ENCODE data around the gene MGRN1.

The MGRN1 gene

GRCh38 chr16:4689864-4690704, 65.5 kb downstream of the MGRN1 start:
- TF ChIP-seq POLR2AphosphoS5 (IDR thresholded peaks at IDR 0.05; ENCODE audit: low read depth, low read length) (peak; percentile 73), POU2F2 (IDR thresholded peaks at IDR 0.05; ENCODE audit: low read depth, low read length) (no peak), POLR2A (IDR thresholded peaks at IDR 0.05; ENCODE audit: low read depth, low read length) (peak; percentile 56; the same call in 1 of the 2 replicates), PAX5 (IDR thresholded peaks at IDR 0.05; ENCODE audit: insufficient read depth, low read length, severe bottlenecking) (no peak), TAF1 (IDR thresholded peaks at IDR 0.05; ENCODE audit: low read depth, low read length) (no peak), SPI1 (IDR thresholded peaks at IDR 0.05; ENCODE audit: low read depth, low read length) (no peak)
- peak; percentile 67 for FAIRE-seq
- DNase-seq (ENCODE audit: insufficient read length, low spot score), result no peak

DNA sequence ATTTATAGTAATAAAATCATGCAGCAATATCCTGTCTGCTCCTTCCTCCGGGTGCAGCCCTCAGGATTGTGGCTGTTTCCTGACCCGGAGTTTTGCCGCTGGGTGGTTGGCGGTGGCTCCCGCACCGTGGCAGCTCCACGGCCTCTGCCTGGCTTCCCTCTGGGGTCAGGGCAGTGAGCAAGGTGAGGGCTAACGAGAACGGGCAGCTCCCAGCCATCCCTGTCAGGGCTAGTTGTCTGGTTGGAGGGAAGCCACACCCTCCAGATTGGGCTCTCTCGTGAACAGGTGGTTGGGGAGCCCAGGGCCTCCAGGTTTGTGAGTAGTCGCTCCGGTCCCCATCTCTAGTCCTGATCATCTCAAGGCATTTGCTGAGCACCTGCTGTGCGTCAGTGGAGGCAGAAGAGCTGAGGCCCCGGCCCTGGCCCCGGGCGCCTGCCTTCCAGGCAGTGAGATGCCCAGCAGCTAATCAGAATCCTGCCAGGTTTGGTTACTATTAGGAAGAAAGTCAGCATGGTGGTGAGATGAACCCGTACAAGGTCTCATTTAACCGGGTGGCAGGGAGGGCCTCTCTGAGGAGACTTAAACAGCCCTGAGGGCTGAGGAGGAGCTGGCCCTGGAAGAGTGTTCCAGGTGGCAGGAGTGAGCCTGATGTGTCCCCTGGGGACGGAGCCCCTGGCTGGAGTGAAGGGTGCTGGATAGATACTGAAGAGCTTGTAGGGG, 66.5 kb downstream of the MGRN1 start:
- TF ChIP-seq SPI1 (IDR thresholded peaks at IDR 0.05; ENCODE audit: low read depth, low read length) (no peak), POU2F2 (IDR thresholded peaks at IDR 0.05; ENCODE audit: low read depth, low read length) (no peak), POLR2AphosphoS5 (IDR thresholded peaks at IDR 0.05; ENCODE audit: low read depth, low read length) (no peak), PAX5 (IDR thresholded peaks at IDR 0.05; ENCODE audit: insufficient read depth, low read length, severe bottlenecking) (no peak), POLR2A (IDR thresholded peaks at IDR 0.05; ENCODE audit: low read depth, low read length) (no peak), TAF1 (IDR thresholded peaks at IDR 0.05; ENCODE audit: low read depth, low read length) (no peak)
- DNase-seq (ENCODE audit: insufficient read length, low spot score), result no peak
- no peak for FAIRE-seq

- TF ChIP-seq SPI1 (IDR thresholded peaks at IDR 0.05; ENCODE audit: low read depth, low read length), result no peak
- 0 out of 2 replicates have a peak, but pooled peaks have one; percentile 34 for TF ChIP-seq POLR2AphosphoS5 (IDR thresholded peaks at IDR 0.05; ENCODE audit: low read depth, low read length)
- FAIRE-seq (no peak), DNase-seq (ENCODE audit: insufficient read length, low spot score) (no peak)
Observed at GRCh38 chr16:4691666-4692412, 67.2 kb downstream of the MGRN1 start.

- TF ChIP-seq PAX5 (IDR thresholded peaks at IDR 0.05; ENCODE audit: insufficient read depth, low read length, severe bottlenecking), result no peak
- DNase-seq (ENCODE audit: insufficient read length, low spot score) (no peak), FAIRE-seq (no peak)
Observed at GRCh38 chr16:4692460-4693295, 68.1 kb downstream of the MGRN1 start.

GRCh38 chr16:4693296-4693955, 68.8 kb downstream of the MGRN1 start, which contains the start of gene NUDT16L1:
Gene NUDT16L1 (plus strand): TSS chr16:4693562. CDS start chr16:4693727, 165 bp downstream.
- TF ChIP-seq POLR2AphosphoS5 (IDR thresholded peaks at IDR 0.05; ENCODE audit: low read depth, low read length) (peak; percentile 87), POLR2A (IDR thresholded peaks at IDR 0.05; ENCODE audit: low read depth, low read length) (peak; percentile 85), SPI1 (IDR thresholded peaks at IDR 0.05; ENCODE audit: low read depth, low read length) (no peak), POU2F2 (IDR thresholded peaks at IDR 0.05; ENCODE audit: low read depth, low read length) (0 out of 2 replicates have a peak, but pooled peaks have one; percentile 8), TAF1 (IDR thresholded peaks at IDR 0.05; ENCODE audit: low read depth, low read length) (no peak; the same call in 1 of the 2 replicates), PAX5 (IDR thresholded peaks at IDR 0.05; ENCODE audit: insufficient read depth, low read length, severe bottlenecking) (no peak)
- FAIRE-seq, result peak; percentile 100
- peak; percentile 100 for DNase-seq (ENCODE audit: insufficient read length, low spot score)

DNA sequence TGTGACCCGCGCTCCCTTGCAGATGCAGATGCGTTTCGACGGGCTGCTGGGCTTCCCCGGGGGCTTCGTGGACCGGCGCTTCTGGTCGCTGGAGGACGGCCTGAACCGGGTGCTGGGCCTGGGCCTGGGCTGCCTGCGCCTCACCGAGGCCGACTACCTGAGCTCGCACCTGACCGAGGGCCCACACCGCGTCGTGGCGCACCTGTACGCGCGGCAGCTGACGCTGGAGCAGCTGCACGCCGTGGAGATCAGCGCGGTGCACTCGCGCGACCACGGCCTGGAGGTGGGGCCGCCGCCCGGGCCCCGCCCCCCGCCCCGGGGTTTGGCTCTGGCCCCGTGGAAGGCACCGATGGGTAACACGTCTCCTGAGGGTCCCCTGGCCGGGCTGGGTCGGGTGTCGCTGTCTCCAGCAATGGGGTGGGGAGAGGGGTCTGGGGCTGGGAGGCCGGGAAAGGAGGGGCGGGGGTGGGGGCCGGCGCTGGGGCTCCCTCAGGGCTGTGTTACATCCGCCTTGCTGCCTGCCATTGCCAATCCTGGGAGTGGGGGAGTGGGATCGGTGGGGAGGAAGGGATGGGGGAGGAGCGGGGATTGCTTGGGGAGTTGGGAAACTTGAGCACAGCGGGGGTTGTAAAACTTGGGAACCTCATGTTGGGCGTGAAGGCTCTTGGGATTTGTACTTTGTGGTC, 69.5 kb downstream of the MGRN1 start:
- DNase-seq (ENCODE audit: insufficient read length, low spot score) (peak; percentile 84), FAIRE-seq (peak; percentile 67)
- TF ChIP-seq POLR2A (IDR thresholded peaks at IDR 0.05; ENCODE audit: low read depth, low read length), result no peak
- peak; percentile 11; the same call in 1 of the 2 replicates for TF ChIP-seq POU2F2 (IDR thresholded peaks at IDR 0.05; ENCODE audit: low read depth, low read length)
- TF ChIP-seq SPI1 (IDR thresholded peaks at IDR 0.05; ENCODE audit: low read depth, low read length), result no peak

DNA sequence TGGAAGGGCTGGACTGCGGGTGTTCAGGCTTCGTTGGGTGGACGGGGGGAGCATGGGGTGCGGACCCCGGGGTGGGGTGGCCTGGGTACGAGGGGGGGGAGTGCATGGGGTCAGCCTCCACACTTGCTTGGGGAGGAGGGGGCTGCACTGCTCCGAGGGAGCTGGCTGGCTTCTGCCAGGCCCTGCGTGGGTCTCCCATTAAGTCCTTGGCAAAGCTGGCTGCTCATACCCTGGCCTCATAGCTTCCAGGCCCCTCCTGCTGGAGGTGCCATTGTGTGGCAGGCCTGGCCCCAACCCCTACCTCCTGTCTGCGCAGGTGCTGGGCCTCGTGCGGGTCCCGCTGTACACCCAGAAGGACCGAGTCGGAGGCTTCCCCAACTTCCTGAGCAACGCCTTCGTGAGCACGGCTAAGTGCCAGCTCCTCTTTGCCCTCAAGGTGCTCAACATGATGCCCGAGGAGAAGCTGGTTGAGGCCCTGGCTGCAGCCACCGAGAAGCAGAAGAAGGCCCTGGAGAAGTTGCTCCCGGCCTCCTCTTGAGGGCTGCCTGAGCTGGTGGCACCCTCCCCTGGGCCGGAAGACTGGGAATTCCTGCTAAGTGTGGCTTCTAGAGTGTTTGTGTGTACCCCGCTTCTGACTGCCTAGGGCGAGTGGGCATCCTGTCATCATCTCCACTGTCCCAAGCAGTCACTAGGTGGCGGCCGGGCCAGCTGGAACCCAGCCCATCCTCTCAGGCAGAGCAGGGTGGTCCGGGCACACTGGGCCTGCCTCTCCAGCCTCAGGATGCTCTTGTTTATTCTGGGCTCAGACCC, 70.2 kb downstream of the MGRN1 start:
- FAIRE-seq (no peak), DNase-seq (ENCODE audit: insufficient read length, low spot score) (no peak)
- TF ChIP-seq POLR2A (IDR thresholded peaks at IDR 0.05; ENCODE audit: low read depth, low read length) (no peak), SPI1 (IDR thresholded peaks at IDR 0.05; ENCODE audit: low read depth, low read length) (no peak), POLR2AphosphoS5 (IDR thresholded peaks at IDR 0.05; ENCODE audit: low read depth, low read length) (no peak), PAX5 (IDR thresholded peaks at IDR 0.05; ENCODE audit: insufficient read depth, low read length, severe bottlenecking) (no peak), TAF1 (IDR thresholded peaks at IDR 0.05; ENCODE audit: low read depth, low read length) (no peak), POU2F2 (IDR thresholded peaks at IDR 0.05; ENCODE audit: low read depth, low read length) (no peak)
